Activated CD4-positive, alpha-beta memory T cell treated with anti-CD3 and anti-CD28 coated beads, Interleukin-2, amount 10 ng/mL, durations not matched to agents 7 days and 5 days (primary cell): Measurements from ENCODE around the gene PLCL2. TPM values are rescaled to one million over a fixed set of nuclear protein-coding genes. Genes with fewer than 3 reads are reported as not detected.

Experiments
- CTCF ChIA-PET: fragments of 350-600 bp; sonication (Branson Sonifier 250); formaldehyde crosslinking; loops from one replicate; lab custom pipeline; 2021; ENCODE audit warnings: antibody characterized with exemption, inconsistent platforms; lab: Charles Lee
- POLR2A ChIA-PET: fragments of 350-600 bp; sonication (Branson Sonifier 250); formaldehyde crosslinking; loops from one replicate; lab custom pipeline; 2021; ENCODE audit warnings: antibody characterized with exemption; lab: Charles Lee
- DNase-seq: peaks from one replicate; pipeline ENCODE4 v3.0.0-alpha.2; 2020
- H3K27ac Mint-ChIP-seq: one replicate; pipeline ENCODE4 v1.8.0; 2021; ENCODE audit warnings: mild to moderate bottlenecking, mixed read lengths
- H3K27me3 Mint-ChIP-seq: one replicate; pipeline ENCODE4 v1.8.0; 2021; ENCODE audit warnings: mixed read lengths
- H3K36me3 Mint-ChIP-seq: one replicate; pipeline ENCODE4 v1.8.0; 2021; ENCODE audit warnings: low read depth, mixed read lengths
- H3K4me1 Mint-ChIP-seq: one replicate; pipeline ENCODE4 v1.8.0; 2021; ENCODE audit warnings: mixed read lengths
- H3K4me3 Mint-ChIP-seq: one replicate; pipeline ENCODE4 v1.8.0; 2021; ENCODE audit warnings: mild to moderate bottlenecking, mixed read lengths
- H3K9me3 Mint-ChIP-seq: one replicate; pipeline ENCODE4 v1.8.0; 2021; ENCODE audit warnings: mixed read lengths
- total RNA-seq, 2 experiments: library from RNA; stranded (reverse); gene quantifications; one replicate each; pipeline ENCODE4 v1.2.3, GENCODE V29; 2021

Gene PLCL2
- total RNA-seq, 2 experiments from 2014 or later, result 38.9 to 39.8 TPM

GRCh38 chr3:16898595-16899395 lies 14.0 kb downstream of the PLCL2 start:
- Mint-ChIP-seq H3K27me3 (no peaks in the 10 kb centered on the region), H3K4me3 (no peak overlapping the region), H3K4me1 (peaks cover 70% of the 10 kb centered on the region), H3K9me3 (no peaks in the 10 kb centered on the region), H3K27ac (no peak overlapping the region), H3K36me3 (peaks cover 21% of the 10 kb centered on the region)
- CTCF ChIA-PET, result interaction anchor here (1.7 kb wide), 1 partner anchor 280 kb away, joined by 3 read pairs; no protein-coding TSS in a partner anchor
- POLR2A ChIA-PET, result interaction anchor here (0.9 to 1.4 kb wide), 2 partner anchors 9 to 56 kb away, joined by 3 to 6 read pairs; no protein-coding TSS in a partner anchor
- DNase-seq, result no peak

DNA sequence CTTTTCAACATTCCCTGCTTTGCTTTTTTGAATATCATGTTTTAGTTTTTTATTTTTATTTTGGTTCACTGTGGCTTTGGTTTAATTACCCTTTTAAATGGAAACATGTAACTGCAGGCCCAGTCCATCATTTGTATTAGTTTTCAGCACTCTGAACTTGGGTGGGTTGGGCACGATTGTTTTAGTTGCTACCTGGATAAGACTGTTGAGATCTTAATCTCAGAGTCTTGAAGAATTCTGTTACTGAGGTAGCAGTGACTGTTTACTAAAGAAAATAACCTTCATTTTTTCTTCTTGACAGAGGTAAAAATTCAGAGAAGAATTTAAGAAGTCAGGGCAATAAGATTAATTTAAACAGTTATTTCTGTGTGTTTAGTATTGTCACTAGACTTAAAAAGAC lies 15.2 kb downstream of the PLCL2 start:
- Mint-ChIP-seq H3K36me3 (peaks cover 29% of the 10 kb centered on the region), H3K27ac (no peak overlapping the region)

GRCh38 chr3:16900779-16901440 lies 16.2 kb downstream of the PLCL2 start:
- POLR2A ChIA-PET, result interaction anchor here (0.8 to 1.7 kb wide), 3 partner anchors 13 to 59 kb away, joined by 3 to 6 read pairs (median 4); no protein-coding TSS in a partner anchor
- CTCF ChIA-PET, result interaction anchor here (1.2 kb wide), 1 partner anchor 251 kb away, joined by 4 read pairs; no protein-coding TSS in a partner anchor
- H3K27me3 Mint-ChIP-seq, result no peaks in the 10 kb centered on the region
- no peaks in the 10 kb centered on the region for H3K9me3 Mint-ChIP-seq
- H3K4me3 Mint-ChIP-seq, result no peak overlapping the region
- no peak for DNase-seq
- H3K36me3 Mint-ChIP-seq, result peaks cover 24% of the 10 kb centered on the region
- peaks cover 86% of the 10 kb centered on the region for H3K4me1 Mint-ChIP-seq
- peak overlapping the region; percentile 27 for H3K27ac Mint-ChIP-seq

More for the DNA sequence above, 15.2 kb downstream of the PLCL2 start:
- Mint-ChIP-seq H3K4me3 (no peak overlapping the region), H3K9me3 (no peaks in the 10 kb centered on the region), H3K27me3 (no peaks in the 10 kb centered on the region), H3K4me1 (peaks cover 82% of the 10 kb centered on the region)
- CTCF ChIA-PET, result interaction anchor here (1.2 to 1.7 kb wide), 2 partner anchors 252 to 278 kb away, joined by 3 to 4 read pairs; no protein-coding TSS in a partner anchor
- no peak for DNase-seq
- POLR2A ChIA-PET, result interaction anchor here (1.1 to 1.7 kb wide), 3 partner anchors 10 to 58 kb away, joined by 4 to 6 read pairs (median 6); no protein-coding TSS in a partner anchor

- H3K4me1 Mint-ChIP-seq, result peaks cover 73% of the 10 kb centered on the region
- DNase-seq, result no peak
- ChIA-PET CTCF (interaction anchor here (1.0 kb wide), 2 partner anchors 16 to 20 kb away, joined by 3 to 5 read pairs; partner anchors contain the start of gene PLCL2), POLR2A (interaction anchor here (1.4 kb wide), 1 partner anchor 16 kb away, joined by 4 read pairs; no protein-coding TSS in a partner anchor)
- peaks cover 13% of the 10 kb centered on the region for H3K36me3 Mint-ChIP-seq
- no peak overlapping the region for H3K4me3 Mint-ChIP-seq
- no peaks in the 10 kb centered on the region for H3K9me3 Mint-ChIP-seq
- H3K27ac Mint-ChIP-seq, result no peak overlapping the region
- H3K27me3 Mint-ChIP-seq, result no peaks in the 10 kb centered on the region
These were observed 20.0 kb downstream of the PLCL2 start for GRCh38 chr3:16904423-16905417.

- POLR2A ChIA-PET, result interaction anchor here (1.4 kb wide), 1 partner anchor 17 kb away, joined by 4 read pairs; no protein-coding TSS in a partner anchor
- Mint-ChIP-seq H3K4me1 (peaks cover 72% of the 10 kb centered on the region), H3K27ac (no peak overlapping the region), H3K4me3 (no peak overlapping the region), H3K36me3 (peaks cover 22% of the 10 kb centered on the region), H3K9me3 (no peaks in the 10 kb centered on the region), H3K27me3 (no peaks in the 10 kb centered on the region)
- CTCF ChIA-PET, result interaction anchor here (1.0 kb wide), 2 partner anchors 17 to 21 kb away, joined by 3 to 5 read pairs; partner anchors contain the start of gene PLCL2
- no peak for DNase-seq
These were observed 20.9 kb downstream of the PLCL2 start for GRCh38 chr3:16905704-16906103.

- H3K9me3 Mint-ChIP-seq, result no peaks in the 10 kb centered on the region
- POLR2A ChIA-PET, result no interaction called here
- DNase-seq, result no peak
- CTCF ChIA-PET, result no interaction called here
- peaks cover 24% of the 10 kb centered on the region for H3K36me3 Mint-ChIP-seq
- no peak overlapping the region for H3K4me3 Mint-ChIP-seq
- no peaks in the 10 kb centered on the region for H3K27me3 Mint-ChIP-seq
- H3K27ac Mint-ChIP-seq, result no peak overlapping the region
- H3K4me1 Mint-ChIP-seq, result peaks cover 62% of the 10 kb centered on the region
These were observed 21.9 kb downstream of the PLCL2 start for GRCh38 chr3:16906682-16907081.

DNA sequence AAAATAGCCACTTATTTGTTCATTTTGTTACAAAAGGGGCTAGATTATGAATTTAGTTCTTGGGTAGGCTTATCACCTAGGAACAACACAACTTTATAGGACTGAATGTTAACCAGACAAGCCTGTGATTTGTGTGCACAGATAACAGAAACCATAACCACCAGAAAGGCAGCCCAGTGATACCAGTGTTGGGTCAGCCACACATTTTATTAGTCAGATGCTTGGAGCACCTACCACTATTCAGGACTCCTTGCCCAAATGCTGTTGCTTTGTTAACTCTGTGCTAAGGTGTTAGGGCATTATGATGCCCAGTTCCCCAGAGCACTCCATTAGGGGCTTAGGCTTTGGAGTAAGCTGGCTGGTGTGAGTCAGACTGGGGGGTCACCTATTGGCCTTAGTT lies 22.5 kb downstream of the PLCL2 start:
- no peak overlapping the region for H3K4me3 Mint-ChIP-seq
- POLR2A ChIA-PET, result interaction anchor here (1.6 kb wide), 1 partner anchor 21 kb away, joined by 3 read pairs; no protein-coding TSS in a partner anchor
- peaks cover 58% of the 10 kb centered on the region for H3K4me1 Mint-ChIP-seq
- H3K9me3 Mint-ChIP-seq, result no peaks in the 10 kb centered on the region
- no peak overlapping the region for H3K27ac Mint-ChIP-seq
- CTCF ChIA-PET, result no interaction called here
- peaks cover 24% of the 10 kb centered on the region for H3K36me3 Mint-ChIP-seq
- DNase-seq, result no peak
- H3K27me3 Mint-ChIP-seq, result no peaks in the 10 kb centered on the region

DNA sequence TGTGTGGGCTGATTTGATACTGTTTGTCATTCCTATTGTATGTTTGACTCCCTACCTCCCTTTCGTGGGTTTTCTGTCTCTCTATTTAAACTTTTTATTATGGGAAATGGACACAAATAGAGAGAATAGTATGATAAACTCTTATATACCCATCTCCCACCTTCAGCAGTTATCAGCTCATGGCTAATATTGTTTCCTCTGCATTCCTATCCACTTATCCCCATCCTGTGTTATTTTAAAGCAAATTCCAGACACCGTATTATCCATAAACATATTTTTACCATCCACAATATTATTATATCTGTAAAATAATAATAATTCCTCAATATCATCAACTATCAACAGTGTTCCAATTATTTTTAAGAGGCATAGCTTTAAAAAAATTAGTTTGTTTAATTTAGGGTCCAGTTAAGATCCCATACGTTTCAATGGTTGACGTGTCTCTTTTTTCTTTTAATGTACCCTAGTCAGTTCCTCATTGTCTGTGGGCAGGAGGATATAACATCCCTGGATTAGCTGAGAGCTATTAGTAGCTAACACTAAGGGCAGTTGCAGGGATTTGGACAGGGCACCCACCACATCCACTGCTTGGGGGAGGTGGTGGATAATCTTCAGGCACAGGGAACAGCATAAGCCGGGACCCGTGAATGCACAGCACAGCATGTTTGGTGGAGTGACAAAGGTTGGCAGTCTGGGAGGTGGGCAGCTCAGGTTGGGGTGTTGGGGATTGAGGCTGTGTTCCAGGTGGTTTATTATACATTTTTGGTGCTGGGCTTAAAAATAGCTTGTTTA lies 23.5 kb downstream of the PLCL2 start:
- no peak overlapping the region for H3K27ac Mint-ChIP-seq
- peaks cover 61% of the 10 kb centered on the region for H3K4me1 Mint-ChIP-seq
- H3K4me3 Mint-ChIP-seq, result no peak overlapping the region
- ChIA-PET POLR2A (interaction anchor here (1.6 kb wide), 1 partner anchor 22 kb away, joined by 3 read pairs; no protein-coding TSS in a partner anchor), CTCF (no interaction called here)
- H3K9me3 Mint-ChIP-seq, result no peaks in the 10 kb centered on the region
- peaks cover 27% of the 10 kb centered on the region for H3K36me3 Mint-ChIP-seq
- no peak for DNase-seq
- no peaks in the 10 kb centered on the region for H3K27me3 Mint-ChIP-seq

DNA sequence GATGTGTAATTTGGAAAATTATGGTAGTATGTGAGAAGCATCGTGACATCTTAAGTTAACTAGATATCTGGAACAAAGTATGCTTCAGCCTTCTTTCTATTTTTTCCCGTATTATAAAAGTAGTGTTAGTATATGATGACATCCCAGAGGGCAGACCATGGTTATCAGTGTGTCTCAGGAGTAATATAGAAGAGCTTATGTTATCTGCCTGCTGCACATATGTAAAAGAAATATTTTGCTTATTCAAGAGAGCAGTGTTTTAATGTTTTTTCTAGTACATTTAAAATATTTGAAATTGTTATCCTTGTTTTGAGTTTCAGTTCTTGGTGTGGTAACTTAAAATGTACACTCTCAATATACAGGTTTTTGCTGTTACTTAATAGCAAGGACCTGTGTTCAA lies 24.1 kb downstream of the PLCL2 start:
- Mint-ChIP-seq H3K36me3 (peaks cover 27% of the 10 kb centered on the region), H3K27me3 (no peaks in the 10 kb centered on the region), H3K9me3 (no peaks in the 10 kb centered on the region), H3K27ac (no peak overlapping the region), H3K4me1 (peaks cover 54% of the 10 kb centered on the region), H3K4me3 (no peak overlapping the region)
- no peak for DNase-seq
- ChIA-PET POLR2A (interaction anchor here (1.6 kb wide), 1 partner anchor 23 kb away, joined by 3 read pairs; no protein-coding TSS in a partner anchor), CTCF (no interaction called here)

DNA sequence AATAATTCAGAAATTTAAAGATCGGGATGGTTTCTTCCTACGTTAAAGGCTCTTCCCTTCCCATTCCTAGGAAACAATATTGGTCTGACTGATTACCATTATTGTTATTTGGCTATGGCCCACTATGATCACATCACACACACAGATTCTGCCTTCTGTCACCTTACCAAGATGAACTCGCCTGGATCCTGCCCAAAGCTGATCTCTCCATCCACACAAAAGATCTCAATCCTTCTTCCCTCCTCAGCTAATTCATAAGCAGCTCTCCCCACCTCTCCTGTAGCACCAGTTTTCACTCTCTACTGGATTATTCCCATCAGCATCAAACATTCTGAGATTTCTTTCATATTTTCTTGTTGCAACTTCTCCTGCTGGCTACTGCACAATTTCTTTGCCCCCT lies 25.0 kb downstream of the PLCL2 start:
- Mint-ChIP-seq H3K36me3 (peaks cover 19% of the 10 kb centered on the region), H3K27me3 (no peaks in the 10 kb centered on the region), H3K4me1 (peaks cover 45% of the 10 kb centered on the region), H3K4me3 (no peak overlapping the region), H3K27ac (no peak overlapping the region), H3K9me3 (no peaks in the 10 kb centered on the region)
- CTCF ChIA-PET, result no interaction called here
- POLR2A ChIA-PET, result no interaction called here
- DNase-seq, result no peak

DNA sequence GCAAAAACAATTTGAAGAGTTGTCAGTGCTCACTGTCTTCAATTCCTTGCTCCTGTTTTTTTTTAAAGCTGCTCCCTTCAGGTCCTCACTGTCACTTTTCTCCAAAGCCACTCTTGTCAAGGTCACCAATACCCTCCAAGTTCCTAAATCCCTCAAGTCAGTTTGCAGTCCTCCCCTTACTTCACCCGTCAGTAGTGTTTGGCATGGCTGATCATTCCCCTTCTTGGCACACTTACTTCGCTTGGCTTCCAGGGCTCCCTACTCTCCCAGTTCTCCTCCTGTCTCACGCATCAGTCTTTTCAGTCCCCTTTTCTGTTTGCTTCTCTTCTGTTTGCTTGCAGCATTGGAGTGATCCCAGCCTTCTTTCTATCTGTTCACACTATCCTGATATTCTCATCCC lies 25.5 kb downstream of the PLCL2 start:
- no peak for DNase-seq
- Mint-ChIP-seq H3K27me3 (no peaks in the 10 kb centered on the region), H3K36me3 (peaks cover 16% of the 10 kb centered on the region), H3K4me3 (no peak overlapping the region), H3K4me1 (peaks cover 41% of the 10 kb centered on the region), H3K27ac (no peak overlapping the region), H3K9me3 (no peaks in the 10 kb centered on the region)
- ChIA-PET CTCF (no interaction called here), POLR2A (no interaction called here)
